Natural killer cell (primary cell): ENCODE data around the gene UBE4B. TPM values are rescaled to one million over a fixed set of nuclear protein-coding genes. Genes with fewer than 3 reads are reported as not detected.

ENCODE experiments used
- ATAC-seq, 3 donors: fragments of 150-1000 bp in 2 of 3; fragments of 200-7000 bp in 1 of 3; cut with Tn5 transposase; 1 replicate in 1 of 3; 2 replicates in 2 of 3; pipeline ENCODE4 v1.10.0; 2021; ENCODE audit warnings: mild to moderate bottlenecking in 2 of 3, moderate library complexity in 2 of 3
- DNase-seq, 2 donors: peaks; one replicate each; pipeline versions ENCODE4 v3.0.0 to v3.0.0-alpha.2; 2013 to 2021; ENCODE audit warnings: mixed read lengths in 1 of 2
- H3K27ac ChIP-seq: one replicate; pipeline ENCODE4 v1.5.1; 2013; ENCODE audit warnings: mild to moderate bottlenecking, low read length
- H3K27me3 ChIP-seq: one replicate; pipeline ENCODE4 v1.6.1; 2013; ENCODE audit warnings: low read length; ENCODE audit not compliant: control insufficient read depth, insufficient read depth
- H3K36me3 ChIP-seq: one replicate; pipeline ENCODE4 v1.6.1; 2013; ENCODE audit warnings: low read length; ENCODE audit not compliant: control insufficient read depth, insufficient read depth
- H3K4me1 ChIP-seq: one replicate; pipeline ENCODE4 v1.6.1; 2013; ENCODE audit warnings: low read length; ENCODE audit not compliant: control insufficient read depth, insufficient read depth
- H3K4me3 ChIP-seq: one replicate; pipeline ENCODE4 v1.5.1; 2013; ENCODE audit warnings: low read length
- H3K9me3 ChIP-seq: one replicate; pipeline ENCODE4 v1.6.1; 2013; ENCODE audit warnings: low read length; ENCODE audit not compliant: control insufficient read depth, insufficient read depth
- H3K27ac Mint-ChIP-seq, 2 donors: one replicate each; pipeline ENCODE4 v1.8.0; 2022; ENCODE audit warnings: mild to moderate bottlenecking in 2 of 2, mixed read lengths in 2 of 2, moderate library complexity in 1 of 2
- H3K27me3 Mint-ChIP-seq, 2 donors: one replicate each; pipeline ENCODE4 v1.8.0; 2022; ENCODE audit warnings: low read depth in 2 of 2, mixed read lengths in 2 of 2
- H3K36me3 Mint-ChIP-seq: one replicate; pipeline ENCODE4 v1.8.0; 2022; ENCODE audit warnings: mixed read lengths
- H3K4me1 Mint-ChIP-seq, 2 donors: one replicate each; pipeline ENCODE4 v1.8.0; 2022; ENCODE audit warnings: mixed read lengths in 2 of 2
- H3K4me3 Mint-ChIP-seq: one replicate; pipeline ENCODE4 v1.8.0; 2022; ENCODE audit warnings: mild to moderate bottlenecking, moderate library complexity, mixed read lengths
- H3K9me3 Mint-ChIP-seq, 2 donors: one replicate each; pipeline ENCODE4 v1.8.0; 2022; ENCODE audit warnings: mixed read lengths in 2 of 2
- WGBS: methylation state at CpG from one replicate; pipeline ENCODE4 v1.1.7; 2013; ENCODE audit warnings: missing lambda C conversion rate; ENCODE audit not compliant: insufficient coverage; 5-methylcytosine and 5-hydroxymethylcytosine counted together
- intact Hi-C: fragments of 100-400 bp; cut with micrococcal nuclease; formaldehyde crosslinking; loops from one replicate; pipeline ENCODE4 v1.14.2; 2022
- total RNA-seq, 4 donors: library from RNA; stranded (reverse); fragments of 120-200 nt in 1 of 4; gene quantifications; one replicate each; pipeline versions ENCODE4 v1.2.3 to v1.2.4, GENCODE V29; 2013 to 2022
- TF ChIP-seq, protein P1 (sequence below): fragments of 200-600 bp; IDR thresholded peaks from one replicate; pipeline ENCODE4 v1.8.0; 2022; ENCODE audit warnings: antibody characterized with exemption

Gene UBE4B
- total RNA-seq, 3 donors from 2014 or later (not counting 1 experiment from before 2014, with no cell fraction given): 37.0 to 48.0 (median 41.4) TPM

DNA sequence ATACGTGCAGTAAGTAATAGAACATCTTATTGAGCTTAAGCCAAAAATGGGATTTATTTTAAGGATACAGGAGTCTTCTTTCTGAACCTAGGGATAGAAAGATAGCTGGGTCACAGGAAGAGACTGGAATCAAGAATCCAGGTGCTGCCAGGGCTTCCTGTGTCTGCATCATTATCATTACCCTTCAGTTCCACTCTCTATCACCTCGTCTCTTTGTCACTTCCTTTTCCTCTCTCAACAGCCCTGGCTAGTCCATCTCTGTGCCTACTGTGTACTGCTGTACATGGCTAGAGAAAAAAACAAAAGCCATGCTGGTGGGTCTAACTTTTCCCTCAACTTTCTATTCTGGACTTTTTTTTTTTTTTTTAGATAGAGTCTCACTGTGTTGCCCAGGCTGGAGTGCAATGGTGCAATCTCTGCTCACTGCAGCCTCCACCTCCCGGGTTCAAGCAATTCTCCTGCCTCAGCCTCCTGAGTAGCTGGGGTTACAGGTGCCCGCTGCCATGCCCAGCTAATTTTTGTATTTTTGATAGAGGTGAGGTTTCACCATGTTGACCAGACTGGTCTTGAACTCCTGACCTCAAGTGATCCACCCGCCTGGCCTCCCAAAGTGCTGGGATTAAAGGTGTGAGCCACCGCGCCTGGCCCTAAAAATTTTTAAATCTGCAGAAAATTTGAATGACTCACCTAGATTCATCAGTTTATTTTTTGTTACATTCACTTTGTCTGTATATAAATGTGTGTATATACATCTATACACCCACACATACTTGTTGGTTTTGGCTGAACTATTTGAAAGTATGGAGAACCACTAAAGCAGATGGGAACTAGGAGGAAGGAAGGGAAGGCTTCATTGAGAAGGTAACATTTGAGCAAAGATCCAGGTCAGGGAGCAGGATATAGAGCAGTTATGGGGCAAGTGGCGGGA is 31.9 kb downstream of the UBE4B start:
- Mint-ChIP-seq H3K36me3 (no peaks in the 10 kb centered on the region), H3K4me3 (no peak overlapping the region), H3K27ac (peak overlapping the region in 1 of 2 donors; percentile 45), H3K9me3 (no peaks in the 10 kb centered on the region), H3K27me3 (no peaks in the 10 kb centered on the region), H3K4me1 (peaks cover 25 to 26% of the 10 kb centered on the region in 2 donors)
- Histone ChIP-seq H3K4me1 (no peaks in the 10 kb centered on the region), H3K36me3 (no peaks in the 10 kb centered on the region), H3K4me3 (no peak overlapping the region), H3K27me3 (no peaks in the 10 kb centered on the region), H3K9me3 (no peaks in the 10 kb centered on the region), H3K27ac (no peak overlapping the region)
- TF ChIP-seq, protein P1, sequence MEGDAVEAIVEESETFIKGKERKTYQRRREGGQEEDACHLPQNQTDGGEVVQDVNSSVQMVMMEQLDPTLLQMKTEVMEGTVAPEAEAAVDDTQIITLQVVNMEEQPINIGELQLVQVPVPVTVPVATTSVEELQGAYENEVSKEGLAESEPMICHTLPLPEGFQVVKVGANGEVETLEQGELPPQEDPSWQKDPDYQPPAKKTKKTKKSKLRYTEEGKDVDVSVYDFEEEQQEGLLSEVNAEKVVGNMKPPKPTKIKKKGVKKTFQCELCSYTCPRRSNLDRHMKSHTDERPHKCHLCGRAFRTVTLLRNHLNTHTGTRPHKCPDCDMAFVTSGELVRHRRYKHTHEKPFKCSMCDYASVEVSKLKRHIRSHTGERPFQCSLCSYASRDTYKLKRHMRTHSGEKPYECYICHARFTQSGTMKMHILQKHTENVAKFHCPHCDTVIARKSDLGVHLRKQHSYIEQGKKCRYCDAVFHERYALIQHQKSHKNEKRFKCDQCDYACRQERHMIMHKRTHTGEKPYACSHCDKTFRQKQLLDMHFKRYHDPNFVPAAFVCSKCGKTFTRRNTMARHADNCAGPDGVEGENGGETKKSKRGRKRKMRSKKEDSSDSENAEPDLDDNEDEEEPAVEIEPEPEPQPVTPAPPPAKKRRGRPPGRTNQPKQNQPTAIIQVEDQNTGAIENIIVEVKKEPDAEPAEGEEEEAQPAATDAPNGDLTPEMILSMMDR: no peak
- intact Hi-C loops: no loop called here
- no peak for DNase-seq
- 88% methylated on average over 8 of the region's 8 CpGs for WGBS
- peak in 1 of 3 donors; percentile 37 for ATAC-seq

DNA sequence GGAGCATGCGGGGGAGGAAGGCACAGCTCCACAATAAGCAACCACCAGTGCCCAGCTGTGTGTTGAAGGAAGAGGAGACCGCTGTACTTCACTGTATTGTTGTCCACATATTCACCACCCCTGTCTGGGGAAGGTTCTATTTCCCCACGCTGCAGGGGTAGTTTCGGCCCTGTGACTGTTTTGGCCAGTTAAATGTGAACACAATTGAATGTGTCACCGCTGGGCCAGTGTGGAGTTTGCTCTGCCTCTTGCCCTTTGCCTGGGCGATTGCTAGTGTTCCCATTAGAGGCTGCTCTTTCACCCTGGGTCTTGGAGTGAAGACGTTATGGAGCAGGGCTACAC is 32.6 kb downstream of the UBE4B start:
- H3K27ac Mint-ChIP-seq: peak overlapping the region in 1 of 2 donors; percentile 45
- no peak overlapping the region for H3K4me3 Mint-ChIP-seq
- no peak overlapping the region for H3K27ac ChIP-seq
- no peak overlapping the region for H3K4me3 ChIP-seq
- no peaks in the 10 kb centered on the region for H3K27me3 Mint-ChIP-seq
- WGBS: 92% methylated on average over 5 of the region's 7 CpGs
- no peaks in the 10 kb centered on the region for H3K4me1 ChIP-seq
- no peaks in the 10 kb centered on the region for H3K36me3 ChIP-seq
- ATAC-seq: no peak
- H3K9me3 ChIP-seq: no peaks in the 10 kb centered on the region
- intact Hi-C loops: no loop called here
- H3K9me3 Mint-ChIP-seq: no peaks in the 10 kb centered on the region
- H3K36me3 Mint-ChIP-seq: no peaks in the 10 kb centered on the region
- H3K4me1 Mint-ChIP-seq: peaks cover 25 to 26% of the 10 kb centered on the region in 2 donors
- DNase-seq: no peak
- TF ChIP-seq, protein P1: no peak
- no peaks in the 10 kb centered on the region for H3K27me3 ChIP-seq

DNA sequence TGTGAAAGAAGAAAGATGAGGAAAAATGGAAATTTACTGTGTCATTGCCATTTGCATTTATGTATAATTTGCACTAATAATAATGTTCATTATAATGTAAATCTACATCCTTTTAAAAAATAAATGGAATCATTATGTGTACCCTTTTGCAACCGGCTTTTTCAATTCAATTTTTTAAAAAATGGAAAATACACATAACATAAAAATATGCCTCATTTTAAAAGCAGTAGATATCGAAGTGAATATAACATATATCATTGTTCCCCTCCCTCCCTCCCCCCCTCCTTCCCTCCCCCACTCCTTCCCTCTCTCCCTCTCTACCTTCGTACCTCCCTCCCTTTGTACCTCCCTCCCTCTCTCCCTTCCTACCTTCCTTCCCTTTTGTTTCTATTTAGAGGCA is 33.0 kb downstream of the UBE4B start:
- Mint-ChIP-seq H3K27me3 (no peaks in the 10 kb centered on the region), H3K36me3 (no peaks in the 10 kb centered on the region), H3K4me3 (no peak overlapping the region), H3K27ac (no peak overlapping the region), H3K4me1 (peaks cover 25 to 26% of the 10 kb centered on the region in 2 donors), H3K9me3 (no peaks in the 10 kb centered on the region)
- Histone ChIP-seq H3K27ac (no peak overlapping the region), H3K4me3 (no peak overlapping the region), H3K9me3 (no peaks in the 10 kb centered on the region), H3K4me1 (no peaks in the 10 kb centered on the region), H3K36me3 (no peaks in the 10 kb centered on the region), H3K27me3 (no peaks in the 10 kb centered on the region)
- TF ChIP-seq, protein P1: no peak
- ATAC-seq (no peak), DNase-seq (no peak)
- intact Hi-C loops: no loop called here
- 84% methylated on average over 3 of the region's 3 CpGs for WGBS
